Endothelial cell of umbilical vein (primary cell): ENCODE data around the gene EYS.

Experiments used
- CTCF ChIP-seq, 2 donors: IDR thresholded peaks; 1 replicate in 1 of 2; 2 replicates in 1 of 2; pipeline ENCODE4 v1.5.1; 2011; ENCODE audit warnings: low read length in 2 of 2, mild to moderate bottlenecking in 2 of 2, moderate library complexity in 2 of 2, control low read depth in 1 of 2, inconsistent platforms in 1 of 2, low read depth in 1 of 2; ENCODE audit not compliant: insufficient read depth in 1 of 2; ENCODE audit errors: extremely low read depth in 1 of 2
- JUN ChIP-seq: IDR thresholded peaks from 2 replicates; pipeline ENCODE4 v1.6.1; 2011; ENCODE audit warnings: borderline replicate concordance, low read depth; ENCODE audit not compliant: insufficient read length, insufficient read depth
- POLR2A ChIP-seq: IDR thresholded peaks from 2 replicates; pipeline ENCODE4 v1.6.1; 2012; ENCODE audit warnings: low read depth, mild to moderate bottlenecking, control low read depth, low read length

- no peak for TF ChIP-seq CTCF (IDR thresholded peaks at IDR 0.05; ENCODE audit: extremely low read depth in 1 of 2, insufficient read depth in 1 of 2, low read depth in 1 of 2, low read length in 2 of 2)
- TF ChIP-seq POLR2A, result no peak
- TF ChIP-seq JUN, result no peak
Observed at GRCh38 chr6:64227863-64228262, 1479.2 kb downstream of the EYS start.
